ENCODE measurements around the gene NDUFA8. TPM values are rescaled to one million over a fixed set of nuclear protein-coding genes. Genes with fewer than 3 reads are reported as not detected.

NDUFA8 gene
- total RNA-seq, 1 experiment from 2014 or later, result 55.5 TPM

- intact Hi-C loops (cut with micrococcal nuclease; ENCODE audit: unreplicated experiment) (loop anchor here (5.0 to 10.0 kb wide), 2 partner anchors 325 to 687 kb away; no protein-coding TSS in a partner anchor), in situ Hi-C loops (cut with HindIII; ENCODE audit: low pct_unique_long_range_greater_than_20kb, low sequenced_read_pairs) (no loop called here)
- Histone ChIP-seq H3K4me3 (ENCODE audit: low read depth in 2 of 2, low read length in 2 of 2) (no peak overlapping the region), H3K27ac (ENCODE audit: low read length) (no peak overlapping the region), H3K4me1 (ENCODE audit: control insufficient read depth, insufficient read depth, low read length) (no peaks in the 10 kb centered on the region; the same call in 1 of the 2 replicates), H3K36me3 (ENCODE audit: control insufficient read depth, insufficient read depth, low read length) (no peaks in the 10 kb centered on the region), H3K27me3 (ENCODE audit: control insufficient read depth, insufficient read depth, low read length) (no peaks in the 10 kb centered on the region), H3K9me3 (ENCODE audit: control insufficient read depth, insufficient read depth, low read depth, low read length) (no peaks in the 10 kb centered on the region)
- POLR2A ChIA-PET, result no interaction called here
- TF ChIP-seq TCF7L2 (IDR thresholded peaks at IDR 0.05; ENCODE audit: low read depth, low read length) (no peak), POLR2AphosphoS5 (IDR thresholded peaks at IDR 0.05; ENCODE audit: low read depth, low read length) (no peak), CTCF (IDR thresholded peaks at IDR 0.05) (no peak), SIN3A (IDR thresholded peaks at IDR 0.05; ENCODE audit: borderline replicate concordance, insufficient read depth, low read depth, low read length) (no peak)
- TF ChIP-seq, protein P1, sequence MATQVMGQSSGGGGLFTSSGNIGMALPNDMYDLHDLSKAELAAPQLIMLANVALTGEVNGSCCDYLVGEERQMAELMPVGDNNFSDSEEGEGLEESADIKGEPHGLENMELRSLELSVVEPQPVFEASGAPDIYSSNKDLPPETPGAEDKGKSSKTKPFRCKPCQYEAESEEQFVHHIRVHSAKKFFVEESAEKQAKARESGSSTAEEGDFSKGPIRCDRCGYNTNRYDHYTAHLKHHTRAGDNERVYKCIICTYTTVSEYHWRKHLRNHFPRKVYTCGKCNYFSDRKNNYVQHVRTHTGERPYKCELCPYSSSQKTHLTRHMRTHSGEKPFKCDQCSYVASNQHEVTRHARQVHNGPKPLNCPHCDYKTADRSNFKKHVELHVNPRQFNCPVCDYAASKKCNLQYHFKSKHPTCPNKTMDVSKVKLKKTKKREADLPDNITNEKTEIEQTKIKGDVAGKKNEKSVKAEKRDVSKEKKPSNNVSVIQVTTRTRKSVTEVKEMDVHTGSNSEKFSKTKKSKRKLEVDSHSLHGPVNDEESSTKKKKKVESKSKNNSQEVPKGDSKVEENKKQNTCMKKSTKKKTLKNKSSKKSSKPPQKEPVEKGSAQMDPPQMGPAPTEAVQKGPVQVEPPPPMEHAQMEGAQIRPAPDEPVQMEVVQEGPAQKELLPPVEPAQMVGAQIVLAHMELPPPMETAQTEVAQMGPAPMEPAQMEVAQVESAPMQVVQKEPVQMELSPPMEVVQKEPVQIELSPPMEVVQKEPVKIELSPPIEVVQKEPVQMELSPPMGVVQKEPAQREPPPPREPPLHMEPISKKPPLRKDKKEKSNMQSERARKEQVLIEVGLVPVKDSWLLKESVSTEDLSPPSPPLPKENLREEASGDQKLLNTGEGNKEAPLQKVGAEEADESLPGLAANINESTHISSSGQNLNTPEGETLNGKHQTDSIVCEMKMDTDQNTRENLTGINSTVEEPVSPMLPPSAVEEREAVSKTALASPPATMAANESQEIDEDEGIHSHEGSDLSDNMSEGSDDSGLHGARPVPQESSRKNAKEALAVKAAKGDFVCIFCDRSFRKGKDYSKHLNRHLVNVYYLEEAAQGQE (IDR thresholded peaks at IDR 0.05; ENCODE audit: insufficient read depth in 1 of 2, low read depth in 2 of 2, low read length in 1 of 2), result no peak
- CTCF ChIA-PET, result no interaction called here
- no peak for ATAC-seq
- no TSS peak for BruUV-seq (replicated peaks)
- DNase-seq (ENCODE audit: low read depth, low spot score), result no peak
Observed at GRCh38 chr9:122127396-122127798, 32.2 kb downstream of the NDUFA8 start.

- intact Hi-C loops (cut with micrococcal nuclease; ENCODE audit: unreplicated experiment), result loop anchor here (5.0 to 10.0 kb wide), 2 partner anchors 326 to 688 kb away; no protein-coding TSS in a partner anchor
- peak overlapping the region; percentile 15 to 29 for H3K4me3 ChIP-seq (ENCODE audit: low read depth in 2 of 2, low read length in 2 of 2)
- H3K4me1 ChIP-seq (ENCODE audit: control insufficient read depth, insufficient read depth, low read length), result no peaks in the 10 kb centered on the region; the same call in 1 of the 2 replicates
- H3K27ac ChIP-seq (ENCODE audit: low read length), result no peak overlapping the region
- ChIA-PET CTCF (interaction anchor here (0.5 to 4.3 kb wide), 5 partner anchors 28 to 224 kb away, joined by 3 to 33 read pairs (median 6); no protein-coding TSS in a partner anchor), POLR2A (no interaction called here)
- ATAC-seq, result no peak
- H3K27me3 ChIP-seq (ENCODE audit: control insufficient read depth, insufficient read depth, low read length), result no peaks in the 10 kb centered on the region
- TF ChIP-seq SIN3A (IDR thresholded peaks at IDR 0.05; ENCODE audit: borderline replicate concordance, insufficient read depth, low read depth, low read length) (no peak), POLR2AphosphoS5 (IDR thresholded peaks at IDR 0.05; ENCODE audit: low read depth, low read length) (no peak), TCF7L2 (IDR thresholded peaks at IDR 0.05; ENCODE audit: low read depth, low read length) (no peak), CTCF (IDR thresholded peaks at IDR 0.05) (no peak)
- TF ChIP-seq, protein P1 (IDR thresholded peaks at IDR 0.05; ENCODE audit: insufficient read depth in 1 of 2, low read depth in 2 of 2, low read length in 1 of 2), result no peak
- no TSS peak for BruUV-seq (replicated peaks)
- no peaks in the 10 kb centered on the region for H3K36me3 ChIP-seq (ENCODE audit: control insufficient read depth, insufficient read depth, low read length)
- in situ Hi-C loops (cut with HindIII; ENCODE audit: low pct_unique_long_range_greater_than_20kb, low sequenced_read_pairs), result no loop called here
- DNase-seq (ENCODE audit: low read depth, low spot score), result no peak
- no peaks in the 10 kb centered on the region for H3K9me3 ChIP-seq (ENCODE audit: control insufficient read depth, insufficient read depth, low read depth, low read length)
Observed at GRCh38 chr9:122126331-122127261, 33.0 kb downstream of the NDUFA8 start.

Data from Panc1 (cell line).